GM19468 (cell line): Measurements from ENCODE around the gene LSM10.

Experiments used
- ATAC-seq: cut with Tn5 transposase; IDR thresholded peaks from one replicate; pipeline ENCODE4 v1.9.1; 2021; ENCODE audit warnings: mild to moderate bottlenecking, moderate library complexity, moderate number of reproducible peaks; ENCODE audit not compliant: unreplicated experiment; ENCODE audit errors: extremely low read depth

Gene LSM10

GRCh38 chr1:36385410-36386264, 12.1 kb downstream of the LSM10 start, which contains the start of gene STK40:
Gene STK40, minus strand, starts transcription at chr1:36385924. Its CDS starts 24,592 bp downstream, at chr1:36361332.
- peak; percentile 46 for ATAC-seq

- ATAC-seq: no peak
These were observed 12.9 kb downstream of the LSM10 start for GRCh38 chr1:36384542-36385409.

DNA sequence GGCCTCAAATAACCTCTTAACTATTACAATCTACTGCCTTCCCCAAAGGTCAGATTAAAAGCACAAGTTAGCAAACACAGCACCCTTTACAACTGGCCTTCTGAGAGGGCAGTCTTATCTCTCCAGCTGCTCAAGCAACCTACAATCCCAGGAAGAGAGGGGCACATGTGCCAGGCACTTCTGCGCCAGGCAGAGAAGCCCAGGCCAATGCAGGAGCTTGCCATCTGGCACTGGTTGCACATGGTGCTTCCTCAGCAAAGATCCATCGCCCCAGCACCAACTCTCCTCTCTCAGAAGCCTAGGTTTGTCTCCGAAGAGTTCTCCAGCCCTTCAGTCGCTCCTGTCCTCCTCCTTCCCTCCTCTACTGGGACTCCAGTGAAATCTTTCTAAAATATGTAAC, 14.5 kb downstream of the LSM10 start:
- ATAC-seq: no peak

GRCh38 chr1:36382669-36383068, 15.0 kb downstream of the LSM10 start:
- ATAC-seq: no peak

- ATAC-seq: no peak
These were observed 15.5 kb downstream of the LSM10 start for GRCh38 chr1:36382231-36382630.

DNA sequence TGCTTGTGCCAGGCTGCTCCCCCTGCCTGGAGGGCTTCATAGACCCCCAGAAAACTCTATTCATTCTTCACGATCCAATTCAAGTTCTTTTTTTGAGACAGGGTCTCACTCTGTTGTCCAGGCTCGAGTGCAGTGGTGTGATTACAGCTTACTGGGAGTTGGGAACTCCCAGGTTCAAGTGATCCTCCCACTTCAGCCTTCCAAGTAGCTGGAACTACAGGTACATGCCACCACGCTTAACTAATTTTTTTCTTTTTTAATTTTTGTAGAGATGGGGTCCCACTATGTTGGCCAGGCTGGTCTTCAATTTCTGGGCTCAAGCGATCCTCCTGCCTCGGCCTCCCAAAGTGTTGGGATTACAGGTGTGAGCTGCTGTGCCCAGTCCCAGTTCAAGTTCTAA, 16.3 kb downstream of the LSM10 start:
- ATAC-seq: no peak

- ATAC-seq: no peak
These were observed 16.9 kb downstream of the LSM10 start for GRCh38 chr1:36380782-36381181.

DNA sequence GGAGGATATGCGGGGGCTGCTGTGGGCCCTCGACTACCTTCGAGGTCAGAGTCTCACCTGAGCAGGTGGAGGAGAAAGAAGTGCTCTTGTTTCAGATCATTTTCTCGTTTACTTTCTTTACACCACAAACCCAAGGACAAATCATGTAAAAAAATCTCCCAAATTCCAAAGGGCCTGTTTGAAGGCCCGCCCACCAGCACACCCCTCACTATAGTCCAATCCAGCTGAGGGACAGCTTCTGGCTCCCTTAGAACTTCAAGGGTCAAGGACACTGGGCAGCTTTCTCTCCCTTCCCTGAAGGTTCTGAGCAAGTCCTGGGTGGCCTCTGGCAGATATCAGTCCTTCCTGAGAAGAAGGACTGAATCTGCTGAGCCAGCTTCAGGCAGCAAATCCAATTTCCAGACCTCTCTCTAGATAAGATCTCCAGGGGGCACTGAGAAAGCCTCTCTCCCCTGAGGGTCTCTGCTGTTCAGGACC, 17.5 kb downstream of the LSM10 start:
- ATAC-seq: no peak

- ATAC-seq: no peak
These were observed 19.8 kb downstream of the LSM10 start for GRCh38 chr1:36377791-36378492.

DNA sequence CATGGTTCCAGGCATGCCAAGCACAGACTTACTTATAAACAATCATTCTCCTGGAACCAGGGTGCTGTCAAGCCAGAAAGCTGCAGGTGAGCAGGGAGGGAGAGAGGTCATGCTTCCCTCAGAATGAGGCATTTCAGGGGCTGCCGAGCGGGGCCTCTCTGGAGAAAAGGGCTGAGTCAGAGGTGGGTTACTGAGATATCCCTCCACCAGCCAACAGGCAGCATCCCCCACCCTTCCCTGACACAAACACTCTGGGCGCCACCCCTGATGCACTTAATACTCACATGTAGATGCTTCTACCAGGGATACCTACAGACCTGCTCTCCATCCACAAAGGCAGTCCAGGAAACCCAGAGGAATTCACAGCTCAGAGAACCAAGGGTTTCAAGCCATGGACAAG, 25.1 kb downstream of the LSM10 start:
- ATAC-seq: no peak

- ATAC-seq: no peak
These were observed 28.4 kb downstream of the LSM10 start for GRCh38 chr1:36369061-36369861.

DNA sequence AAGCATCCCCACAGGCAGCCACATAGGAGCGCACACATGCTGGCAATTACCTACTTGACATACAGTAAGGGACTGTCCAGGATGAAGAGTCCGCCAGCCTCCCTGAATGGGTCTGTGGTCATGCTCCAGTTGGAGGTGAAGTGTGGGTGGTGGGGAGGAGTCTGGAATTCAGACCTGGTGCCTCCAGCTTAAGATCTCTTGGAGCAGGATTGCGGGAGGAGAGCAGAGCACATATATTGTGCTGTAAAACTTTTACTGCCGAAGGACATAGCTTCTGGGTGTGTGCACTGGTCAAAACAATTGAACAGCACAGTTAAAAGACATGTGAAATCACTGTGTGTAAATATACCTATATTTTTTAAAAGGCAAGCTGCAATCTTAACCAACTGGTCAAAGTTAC, 29.9 kb downstream of the LSM10 start:
- ATAC-seq: no peak

DNA sequence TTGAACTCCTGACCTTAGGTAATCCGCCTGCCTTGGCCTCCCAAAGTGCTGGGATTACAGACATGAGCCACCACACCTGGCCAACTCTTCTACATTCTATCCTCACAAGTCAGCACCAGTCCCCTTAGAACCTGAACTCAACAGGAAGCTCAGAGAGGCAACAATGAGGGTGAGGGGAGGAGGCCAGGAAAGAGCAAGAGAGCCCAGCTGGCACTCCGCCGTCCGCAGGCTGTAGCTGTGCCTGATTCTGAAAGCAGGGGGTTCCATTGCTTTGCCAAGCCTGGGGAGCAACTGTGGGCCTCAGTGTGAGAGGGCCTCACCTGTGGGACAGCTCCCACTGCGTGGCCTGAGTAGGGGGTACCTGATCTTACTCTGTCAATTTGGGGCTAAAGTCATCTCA, 30.6 kb downstream of the LSM10 start:
- no peak for ATAC-seq

DNA sequence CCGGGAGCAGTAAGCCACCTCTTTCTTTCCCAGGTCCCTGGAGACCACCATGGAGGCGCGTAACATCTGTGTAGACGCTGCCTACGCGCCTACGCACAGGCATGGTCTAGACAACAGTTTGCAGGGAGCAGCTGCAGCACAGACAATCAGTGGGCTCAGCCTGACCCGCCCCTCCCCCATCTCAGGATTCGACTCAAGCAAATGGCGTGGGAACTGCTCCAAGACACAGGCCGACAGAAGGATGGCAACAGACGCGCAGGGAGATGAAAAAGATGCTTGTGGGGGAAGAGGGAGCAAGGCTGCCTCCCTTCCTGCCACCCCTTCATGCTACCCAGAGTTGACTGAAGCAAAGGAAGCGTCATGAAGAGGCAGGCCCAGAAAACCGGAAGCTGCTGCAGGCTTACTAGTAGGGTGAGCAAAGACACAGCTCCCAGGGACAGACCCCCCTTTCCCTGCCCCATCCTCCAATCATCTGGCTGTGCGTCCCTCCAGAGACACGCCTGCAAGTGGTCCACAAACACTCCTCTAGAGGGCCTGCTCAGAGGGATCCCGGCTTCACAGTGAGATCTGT, 31.5 kb downstream of the LSM10 start:
- ATAC-seq: no peak

DNA sequence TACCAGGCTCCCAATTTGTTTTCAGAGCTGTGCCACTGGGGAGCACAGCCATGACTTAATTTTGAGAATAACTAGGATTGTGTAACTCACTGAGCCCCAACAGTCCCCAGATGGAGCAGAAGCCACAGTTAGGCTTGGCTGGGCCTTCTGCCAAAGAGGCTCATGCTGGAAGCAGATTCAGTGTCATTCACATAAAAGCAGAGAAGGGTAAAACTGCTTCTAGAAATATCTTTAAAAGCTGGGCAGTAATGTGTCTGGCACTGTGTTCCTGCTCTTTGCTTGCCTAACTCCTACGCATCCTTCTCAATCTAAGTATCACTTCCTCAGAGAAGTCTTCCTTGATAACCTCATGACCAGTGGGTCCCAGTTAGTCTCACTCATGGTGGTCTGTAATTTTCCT, 32.3 kb downstream of the LSM10 start:
- no peak for ATAC-seq

DNA sequence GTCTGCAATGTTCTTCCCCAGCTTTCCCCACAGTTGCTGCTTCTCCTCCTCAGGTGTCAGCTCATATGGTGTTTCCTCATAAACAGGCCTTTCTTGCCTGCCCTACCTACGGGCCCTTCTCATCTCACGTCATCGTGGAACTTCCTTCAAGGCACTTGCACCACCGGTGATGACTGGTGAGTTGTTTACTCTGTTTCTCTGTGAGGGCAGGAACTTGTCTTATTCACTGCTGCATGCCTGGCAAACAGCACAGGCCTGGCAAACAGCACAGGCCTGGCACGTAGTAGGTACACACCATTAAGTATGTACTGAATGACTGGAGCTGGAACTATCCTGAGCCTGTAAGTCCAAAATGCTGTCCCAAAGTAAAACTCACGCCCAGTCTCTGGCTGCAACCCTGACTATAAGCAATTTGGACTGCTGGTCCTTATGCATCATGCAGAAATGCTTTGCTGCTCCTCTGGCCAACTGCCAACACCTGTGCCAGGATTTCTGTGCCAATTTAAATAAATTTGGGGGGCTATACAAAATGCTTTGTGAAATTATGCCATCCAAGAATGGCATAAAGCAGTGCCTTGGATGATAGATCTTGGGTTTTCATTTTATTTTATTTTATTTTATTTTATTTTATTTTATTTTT, 37.7 kb downstream of the LSM10 start:
- ATAC-seq: no peak

DNA sequence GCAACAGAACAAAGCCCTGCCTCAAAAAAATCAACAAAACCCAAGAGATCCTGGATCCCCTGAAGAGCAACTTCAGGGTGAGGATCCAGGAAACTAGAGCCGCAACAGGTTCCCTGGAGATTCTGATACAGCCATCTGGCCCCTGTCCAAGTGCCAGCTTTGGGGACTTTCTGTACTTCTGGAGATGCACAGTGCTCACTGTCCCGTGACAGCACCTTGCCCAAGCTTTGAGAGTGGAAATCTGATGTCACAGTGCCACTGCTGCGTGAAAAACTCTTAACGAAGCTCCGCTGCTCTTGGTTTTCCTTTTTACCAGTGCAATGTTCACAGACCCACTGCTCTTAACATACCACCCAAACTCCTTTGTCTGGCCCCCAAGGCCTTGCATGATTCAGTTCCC, 38.3 kb downstream of the LSM10 start:
- no peak for ATAC-seq

GRCh38 chr1:36358514-36359084, 39.1 kb downstream of the LSM10 start:
- no peak for ATAC-seq

DNA sequence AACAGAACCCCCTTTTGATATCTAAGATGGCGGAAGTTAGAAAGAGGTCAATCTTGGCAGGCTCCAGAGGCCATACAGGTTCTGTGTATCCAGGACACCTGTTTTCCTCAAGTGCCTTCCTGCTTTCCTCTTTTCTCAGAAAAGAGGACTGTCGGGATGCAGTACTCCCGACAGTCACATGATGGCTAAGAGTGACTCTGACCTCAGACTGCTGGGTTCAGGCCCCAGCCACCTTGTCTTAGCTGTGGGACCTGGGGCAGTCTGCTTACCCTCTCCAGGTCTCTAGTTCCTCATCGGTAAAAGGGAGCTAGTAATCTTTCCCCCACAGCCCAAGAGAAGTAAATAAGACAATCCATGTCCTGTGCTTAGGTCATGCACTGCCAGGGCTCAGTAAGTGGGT, 41.9 kb downstream of the LSM10 start:
- no peak for ATAC-seq
